ENCODE data around the gene SLC30A1. TPM values are rescaled to one million over a fixed set of nuclear protein-coding genes. Genes with fewer than 3 reads are reported as not detected.
A peak's percentile ranks its signal among the peaks of the same experiment; 100 is the strongest.

Gene SLC30A1
- total and polyA plus RNA-seq, 2 of the 13 experiments (the other 11 are each of a cell fraction or from before 2014, with no cell fraction given), result 5.9 to 24.4 TPM

DNA sequence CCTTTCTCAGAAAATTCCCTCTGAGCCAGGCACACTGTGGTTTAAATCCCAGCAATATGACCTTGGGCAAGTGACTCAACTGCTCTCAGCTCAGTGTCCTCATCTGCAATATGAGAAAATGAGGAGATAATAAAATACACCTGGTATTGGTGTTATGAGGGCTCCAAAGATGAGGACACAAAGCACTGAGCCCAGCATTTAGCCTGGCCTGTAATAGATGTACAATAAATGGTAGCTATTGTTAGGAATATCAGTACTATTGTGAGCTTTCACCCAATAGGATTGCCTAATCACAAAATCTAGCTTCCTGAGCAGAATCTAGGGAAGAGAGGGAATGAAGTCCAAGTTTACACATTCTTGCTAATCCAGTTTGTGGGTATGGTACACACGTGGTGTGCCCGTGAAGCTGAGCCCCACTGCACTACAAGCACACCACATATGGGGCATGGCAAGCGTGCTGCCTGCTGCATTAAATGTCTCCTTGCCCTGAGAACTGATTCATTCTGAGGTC lies 24.3 kb upstream of the SLC30A1 start (continued):
- TF ChIP-seq, protein P1, sequence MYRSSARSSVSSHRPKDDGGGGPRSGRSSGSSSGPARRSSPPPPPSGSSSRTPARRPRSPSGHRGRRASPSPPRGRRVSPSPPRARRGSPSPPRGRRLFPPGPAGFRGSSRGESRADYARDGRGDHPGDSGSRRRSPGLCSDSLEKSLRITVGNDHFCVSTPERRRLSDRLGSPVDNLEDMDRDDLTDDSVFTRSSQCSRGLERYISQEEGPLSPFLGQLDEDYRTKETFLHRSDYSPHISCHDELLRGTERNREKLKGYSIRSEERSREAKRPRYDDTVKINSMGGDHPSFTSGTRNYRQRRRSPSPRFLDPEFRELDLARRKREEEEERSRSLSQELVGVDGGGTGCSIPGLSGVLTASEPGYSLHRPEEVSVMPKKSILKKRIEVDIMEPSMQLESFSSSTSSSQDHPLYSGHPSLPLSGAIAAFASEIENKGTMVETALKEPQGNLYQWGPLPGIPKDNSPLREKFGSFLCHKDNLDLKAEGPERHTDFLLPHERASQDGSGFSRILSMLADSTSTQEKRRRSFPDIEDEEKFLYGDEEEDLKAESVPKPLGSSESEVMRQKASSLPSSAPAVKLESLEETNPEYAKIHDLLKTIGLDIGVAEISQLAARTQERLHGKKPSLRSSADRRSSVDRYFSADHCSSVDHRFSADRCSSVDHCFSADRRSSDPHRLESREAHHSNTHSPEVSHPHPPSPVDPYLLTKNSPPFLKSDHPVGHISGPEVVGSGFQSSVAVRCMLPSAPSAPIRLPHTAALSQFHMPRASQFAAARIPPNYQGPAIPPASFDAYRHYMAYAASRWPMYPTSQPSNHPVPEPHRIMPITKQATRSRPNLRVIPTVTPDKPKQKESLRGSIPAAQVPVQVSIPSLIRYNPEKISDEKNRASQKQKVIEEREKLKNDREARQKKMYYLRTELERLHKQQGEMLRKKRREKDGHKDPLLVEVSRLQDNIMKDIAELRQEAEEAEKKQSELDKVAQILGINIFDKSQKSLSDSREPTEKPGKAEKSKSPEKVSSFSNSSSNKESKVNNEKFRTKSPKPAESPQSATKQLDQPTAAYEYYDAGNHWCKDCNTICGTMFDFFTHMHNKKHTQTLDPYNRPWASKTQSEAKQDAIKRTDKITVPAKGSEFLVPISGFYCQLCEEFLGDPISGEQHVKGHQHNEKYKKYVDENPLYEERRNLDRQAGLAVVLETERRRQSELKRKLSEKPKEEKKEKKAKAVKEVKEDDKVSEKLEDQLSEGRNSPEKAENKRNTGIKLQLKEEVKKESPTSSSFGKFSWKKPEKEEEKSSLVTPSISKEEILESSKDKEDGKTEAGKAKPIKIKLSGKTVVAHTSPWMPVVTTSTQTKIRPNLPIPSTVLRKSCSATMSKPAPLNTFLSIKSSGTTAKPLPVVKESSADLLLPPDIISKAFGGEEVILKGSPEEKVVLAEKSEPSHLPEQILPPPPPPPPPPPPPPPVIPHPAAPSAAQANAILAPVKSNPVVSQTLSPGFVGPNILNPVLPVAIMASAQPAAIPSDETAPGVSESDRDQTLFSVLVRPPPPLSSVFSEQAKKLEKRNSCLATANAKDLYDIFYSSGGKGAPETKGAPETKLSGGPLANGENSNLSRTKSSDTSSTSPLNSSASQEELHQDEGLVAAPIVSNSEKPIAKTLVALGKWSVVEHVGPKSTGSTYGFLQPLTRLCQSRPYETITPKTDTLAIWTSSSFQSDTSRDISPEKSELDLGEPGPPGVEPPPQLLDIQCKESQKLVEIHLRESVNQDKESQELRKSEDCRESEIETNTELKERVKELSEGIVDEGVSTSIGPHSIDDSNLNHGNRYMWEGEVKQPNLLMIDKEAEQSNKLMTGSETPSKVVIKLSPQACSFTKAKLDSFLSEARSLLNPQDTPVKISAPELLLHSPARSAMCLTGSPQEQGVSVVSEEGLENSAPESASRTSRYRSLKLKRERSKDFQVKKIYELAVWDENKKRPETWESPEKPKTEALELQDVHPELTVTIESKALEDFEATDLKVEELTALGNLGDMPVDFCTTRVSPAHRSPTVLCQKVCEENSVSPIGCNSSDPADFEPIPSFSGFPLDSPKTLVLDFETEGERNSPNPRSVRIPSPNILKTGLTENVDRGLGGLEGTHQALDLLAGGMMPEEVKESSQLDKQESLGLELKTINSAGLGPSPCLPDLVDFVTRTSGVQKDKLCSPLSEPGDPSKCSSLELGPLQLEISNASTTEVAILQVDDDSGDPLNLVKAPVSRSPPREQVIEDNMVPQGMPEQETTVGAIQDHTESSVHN (CRISPR knock-in tag; IDR thresholded peaks at IDR 0.05), result no peak
- TF ChIP-seq THAP11 (CRISPR knock-in tag; IDR thresholded peaks at IDR 0.05) (peak; percentile 75), ZNF556 (CRISPR knock-in tag; IDR thresholded peaks at IDR 0.05; ENCODE audit: borderline replicate concordance) (no peak), ZNF496 (CRISPR knock-in tag; IDR thresholded peaks at IDR 0.05; ENCODE audit: insufficient replicate concordance) (no peak), FLYWCH1 (CRISPR knock-in tag; IDR thresholded peaks at IDR 0.05) (no peak), HES4 (CRISPR knock-in tag; IDR thresholded peaks at IDR 0.05; ENCODE audit: borderline replicate concordance) (no peak), ZC3H13 (CRISPR knock-in tag; IDR thresholded peaks at IDR 0.05) (no peak)
- TF ChIP-seq, protein P2, sequence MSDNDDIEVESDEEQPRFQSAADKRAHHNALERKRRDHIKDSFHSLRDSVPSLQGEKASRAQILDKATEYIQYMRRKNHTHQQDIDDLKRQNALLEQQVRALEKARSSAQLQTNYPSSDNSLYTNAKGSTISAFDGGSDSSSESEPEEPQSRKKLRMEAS (IDR thresholded peaks at IDR 0.05), result peak; percentile 93
- TF ChIP-seq, protein P3, sequence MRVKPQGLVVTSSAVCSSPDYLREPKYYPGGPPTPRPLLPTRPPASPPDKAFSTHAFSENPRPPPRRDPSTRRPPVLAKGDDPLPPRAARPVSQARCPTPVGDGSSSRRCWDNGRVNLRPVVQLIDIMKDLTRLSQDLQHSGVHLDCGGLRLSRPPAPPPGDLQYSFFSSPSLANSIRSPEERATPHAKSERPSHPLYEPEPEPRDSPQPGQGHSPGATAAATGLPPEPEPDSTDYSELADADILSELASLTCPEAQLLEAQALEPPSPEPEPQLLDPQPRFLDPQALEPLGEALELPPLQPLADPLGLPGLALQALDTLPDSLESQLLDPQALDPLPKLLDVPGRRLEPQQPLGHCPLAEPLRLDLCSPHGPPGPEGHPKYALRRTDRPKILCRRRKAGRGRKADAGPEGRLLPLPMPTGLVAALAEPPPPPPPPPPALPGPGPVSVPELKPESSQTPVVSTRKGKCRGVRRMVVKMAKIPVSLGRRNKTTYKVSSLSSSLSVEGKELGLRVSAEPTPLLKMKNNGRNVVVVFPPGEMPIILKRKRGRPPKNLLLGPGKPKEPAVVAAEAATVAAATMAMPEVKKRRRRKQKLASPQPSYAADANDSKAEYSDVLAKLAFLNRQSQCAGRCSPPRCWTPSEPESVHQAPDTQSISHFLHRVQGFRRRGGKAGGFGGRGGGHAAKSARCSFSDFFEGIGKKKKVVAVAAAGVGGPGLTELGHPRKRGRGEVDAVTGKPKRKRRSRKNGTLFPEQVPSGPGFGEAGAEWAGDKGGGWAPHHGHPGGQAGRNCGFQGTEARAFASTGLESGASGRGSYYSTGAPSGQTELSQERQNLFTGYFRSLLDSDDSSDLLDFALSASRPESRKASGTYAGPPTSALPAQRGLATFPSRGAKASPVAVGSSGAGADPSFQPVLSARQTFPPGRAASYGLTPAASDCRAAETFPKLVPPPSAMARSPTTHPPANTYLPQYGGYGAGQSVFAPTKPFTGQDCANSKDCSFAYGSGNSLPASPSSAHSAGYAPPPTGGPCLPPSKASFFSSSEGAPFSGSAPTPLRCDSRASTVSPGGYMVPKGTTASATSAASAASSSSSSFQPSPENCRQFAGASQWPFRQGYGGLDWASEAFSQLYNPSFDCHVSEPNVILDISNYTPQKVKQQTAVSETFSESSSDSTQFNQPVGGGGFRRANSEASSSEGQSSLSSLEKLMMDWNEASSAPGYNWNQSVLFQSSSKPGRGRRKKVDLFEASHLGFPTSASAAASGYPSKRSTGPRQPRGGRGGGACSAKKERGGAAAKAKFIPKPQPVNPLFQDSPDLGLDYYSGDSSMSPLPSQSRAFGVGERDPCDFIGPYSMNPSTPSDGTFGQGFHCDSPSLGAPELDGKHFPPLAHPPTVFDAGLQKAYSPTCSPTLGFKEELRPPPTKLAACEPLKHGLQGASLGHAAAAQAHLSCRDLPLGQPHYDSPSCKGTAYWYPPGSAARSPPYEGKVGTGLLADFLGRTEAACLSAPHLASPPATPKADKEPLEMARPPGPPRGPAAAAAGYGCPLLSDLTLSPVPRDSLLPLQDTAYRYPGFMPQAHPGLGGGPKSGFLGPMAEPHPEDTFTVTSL (CRISPR knock-in tag; IDR thresholded peaks at IDR 0.05; ENCODE audit: borderline replicate concordance), result peak; percentile 71; the same call in 1 of the 2 replicates
- TF ChIP-seq, protein P4, sequence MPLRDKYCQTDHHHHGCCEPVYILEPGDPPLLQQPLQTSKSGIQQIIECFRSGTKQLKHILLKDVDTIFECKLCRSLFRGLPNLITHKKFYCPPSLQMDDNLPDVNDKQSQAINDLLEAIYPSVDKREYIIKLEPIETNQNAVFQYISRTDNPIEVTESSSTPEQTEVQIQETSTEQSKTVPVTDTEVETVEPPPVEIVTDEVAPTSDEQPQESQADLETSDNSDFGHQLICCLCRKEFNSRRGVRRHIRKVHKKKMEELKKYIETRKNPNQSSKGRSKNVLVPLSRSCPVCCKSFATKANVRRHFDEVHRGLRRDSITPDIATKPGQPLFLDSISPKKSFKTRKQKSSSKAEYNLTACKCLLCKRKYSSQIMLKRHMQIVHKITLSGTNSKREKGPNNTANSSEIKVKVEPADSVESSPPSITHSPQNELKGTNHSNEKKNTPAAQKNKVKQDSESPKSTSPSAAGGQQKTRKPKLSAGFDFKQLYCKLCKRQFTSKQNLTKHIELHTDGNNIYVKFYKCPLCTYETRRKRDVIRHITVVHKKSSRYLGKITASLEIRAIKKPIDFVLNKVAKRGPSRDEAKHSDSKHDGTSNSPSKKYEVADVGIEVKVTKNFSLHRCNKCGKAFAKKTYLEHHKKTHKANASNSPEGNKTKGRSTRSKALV (CRISPR knock-in tag; IDR thresholded peaks at IDR 0.05), result no peak; the same call in 1 of the 2 replicates
- TF ChIP-seq, protein P5, sequence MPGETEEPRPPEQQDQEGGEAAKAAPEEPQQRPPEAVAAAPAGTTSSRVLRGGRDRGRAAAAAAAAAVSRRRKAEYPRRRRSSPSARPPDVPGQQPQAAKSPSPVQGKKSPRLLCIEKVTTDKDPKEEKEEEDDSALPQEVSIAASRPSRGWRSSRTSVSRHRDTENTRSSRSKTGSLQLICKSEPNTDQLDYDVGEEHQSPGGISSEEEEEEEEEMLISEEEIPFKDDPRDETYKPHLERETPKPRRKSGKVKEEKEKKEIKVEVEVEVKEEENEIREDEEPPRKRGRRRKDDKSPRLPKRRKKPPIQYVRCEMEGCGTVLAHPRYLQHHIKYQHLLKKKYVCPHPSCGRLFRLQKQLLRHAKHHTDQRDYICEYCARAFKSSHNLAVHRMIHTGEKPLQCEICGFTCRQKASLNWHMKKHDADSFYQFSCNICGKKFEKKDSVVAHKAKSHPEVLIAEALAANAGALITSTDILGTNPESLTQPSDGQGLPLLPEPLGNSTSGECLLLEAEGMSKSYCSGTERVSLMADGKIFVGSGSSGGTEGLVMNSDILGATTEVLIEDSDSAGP (CRISPR knock-in tag; IDR thresholded peaks at IDR 0.05; ENCODE audit: borderline replicate concordance), result no peak

Data from HepG2 (cell line).